Breast epithelium (tissue), 4 donors: ENCODE measurements around the gene HSPD1. TPM values are rescaled to one million over a fixed set of nuclear protein-coding genes. Genes with fewer than 3 reads are reported as not detected.

Experiments used
- DNase-seq, 2 donors: peaks; one replicate each; pipeline ENCODE4 v3.0.0-alpha.2; 2019; ENCODE audit warnings: low spot score in 2 of 2
- H3K27ac ChIP-seq, 2 donors: fragments of 200-600 bp; sonication (generic) in 1 of 2; one replicate each; pipeline ENCODE4 v1.5.1; 2016 to 2019; ENCODE audit warnings: mild to moderate bottlenecking in 1 of 2
- H3K27me3 ChIP-seq, 2 donors: fragments of 200-600 bp; sonication (generic) in 1 of 2; one replicate each; pipeline versions ENCODE4 v1.5.1 to v1.6.0; 2017 to 2019; ENCODE audit warnings: control low read depth in 1 of 2, mild to moderate bottlenecking in 1 of 2
- H3K36me3 ChIP-seq: fragments of 200-600 bp; one replicate; pipeline ENCODE4 v1.5.1; 2019
- H3K4me1 ChIP-seq, 2 donors: fragments of 200-600 bp; sonication (generic); one replicate each; pipeline ENCODE4 v1.5.1; 2016 to 2019; ENCODE audit warnings: control low read depth in 1 of 2
- H3K4me3 ChIP-seq, 3 donors: fragments of 200-600 bp; sonication (generic); 1 replicate in 2 of 3; 2 replicates in 1 of 3; pipeline ENCODE4 v1.5.1; 2016 to 2019; ENCODE audit warnings: mild to moderate bottlenecking in 3 of 3, moderate library complexity in 2 of 3
- H3K9me3 ChIP-seq, 2 donors: fragments of 200-600 bp; sonication (generic) in 1 of 2; one replicate each; pipeline ENCODE4 v1.5.1; 2016 to 2019; ENCODE audit warnings: control low read depth in 1 of 2
- CTCF ChIP-seq, 3 donors: fragments of 450-650 bp; IDR thresholded peaks; one replicate each; pipeline ENCODE4 v1.5.1; 2016 to 2017; ENCODE audit warnings: antibody characterized with exemption in 3 of 3, mild to moderate bottlenecking in 3 of 3, moderate library complexity in 3 of 3
- POLR2A ChIP-seq: fragments of 450-650 bp; IDR thresholded peaks from one replicate; pipeline ENCODE4 v1.6.1; 2016; ENCODE audit warnings: antibody characterized with exemption, mild to moderate bottlenecking, moderate library complexity
- POLR2AphosphoS5 ChIP-seq, 3 donors: sonication (generic); formaldehyde crosslinking; IDR thresholded peaks; one replicate each; pipeline ENCODE4 v1.6.1; 2017; ENCODE audit warnings: antibody characterized with exemption in 3 of 3
- intact Hi-C: fragments of 100-400 bp; cut with DNase I; formaldehyde crosslinking; loops from one replicate; pipeline ENCODE4 v1.15.1; 2023; ENCODE audit warnings: low total_unique reads
- total RNA-seq, 3 donors: library from RNA; depleted of rRNA; stranded (reverse); fragments of >200 nt; gene quantifications; one replicate each; pipeline ENCODE4 v1.1.0, GENCODE V29; 2016

The HSPD1 gene
- total RNA-seq, 3 donors from 2014 or later, result 108 to 227 (median 205) TPM

- Histone ChIP-seq H3K36me3 (no peaks in the 10 kb centered on the region), H3K27ac (no peak overlapping the region), H3K4me1 (no peaks in the 10 kb centered on the region), H3K9me3 (no peaks in the 10 kb centered on the region), H3K4me3 (no peak overlapping the region), H3K27me3 (no peaks in the 10 kb centered on the region)
- intact Hi-C loops, result no loop called here
- TF ChIP-seq POLR2A, result no peak
- no peak for TF ChIP-seq POLR2AphosphoS5 (IDR thresholded peaks at IDR 0.05)
- no peak for TF ChIP-seq CTCF (IDR thresholded peaks at IDR 0.05)
- DNase-seq, result no peak
These were observed 35.5 kb downstream of the HSPD1 start for GRCh38 chr2:197464175-197464574.

GRCh38 chr2:197461057-197461456 is 38.6 kb downstream of the HSPD1 start:
- intact Hi-C loops, result no loop called here
- H3K36me3 ChIP-seq, result no peaks in the 10 kb centered on the region
- DNase-seq, result no peak
- H3K27me3 ChIP-seq, result no peaks in the 10 kb centered on the region
- no peak overlapping the region for H3K27ac ChIP-seq
- TF ChIP-seq CTCF (IDR thresholded peaks at IDR 0.05) (no peak), POLR2AphosphoS5 (IDR thresholded peaks at IDR 0.05) (no peak), POLR2A (no peak)
- no peak overlapping the region for H3K4me3 ChIP-seq
- H3K9me3 ChIP-seq, result no peaks in the 10 kb centered on the region
- H3K4me1 ChIP-seq, result no peaks in the 10 kb centered on the region

- intact Hi-C loops, result no loop called here
- Histone ChIP-seq H3K4me1 (no peaks in the 10 kb centered on the region), H3K27ac (no peak overlapping the region), H3K9me3 (no peaks in the 10 kb centered on the region), H3K4me3 (no peak overlapping the region), H3K36me3 (no peaks in the 10 kb centered on the region), H3K27me3 (no peaks in the 10 kb centered on the region)
- no peak for TF ChIP-seq CTCF (IDR thresholded peaks at IDR 0.05)
- TF ChIP-seq POLR2AphosphoS5 (IDR thresholded peaks at IDR 0.05), result no peak
- no peak for TF ChIP-seq POLR2A
- no peak for DNase-seq
These were observed 39.0 kb downstream of the HSPD1 start for GRCh38 chr2:197460649-197461048.

GRCh38 chr2:197455428-197455827 is 44.2 kb downstream of the HSPD1 start:
- peaks cover 0 to 7% of the 10 kb centered on the region in 2 donors for H3K4me1 ChIP-seq
- H3K9me3 ChIP-seq, result no peaks in the 10 kb centered on the region
- no peaks in the 10 kb centered on the region for H3K36me3 ChIP-seq
- no peak for DNase-seq
- H3K27ac ChIP-seq, result no peak overlapping the region
- H3K27me3 ChIP-seq, result no peaks in the 10 kb centered on the region
- intact Hi-C loops, result no loop called here
- TF ChIP-seq CTCF (IDR thresholded peaks at IDR 0.05) (no peak), POLR2A (no peak), POLR2AphosphoS5 (IDR thresholded peaks at IDR 0.05) (no peak)
- no peak overlapping the region for H3K4me3 ChIP-seq

- Histone ChIP-seq H3K27me3 (no peaks in the 10 kb centered on the region), H3K4me1 (peaks cover 0 to 7% of the 10 kb centered on the region in 2 donors), H3K9me3 (no peaks in the 10 kb centered on the region), H3K36me3 (no peaks in the 10 kb centered on the region), H3K4me3 (peak overlapping the region in 2 of 3 donors; percentile 90 to 93), H3K27ac (peak overlapping the region in 1 of 2 donors; percentile 100)
- no peak for TF ChIP-seq POLR2A
- TF ChIP-seq POLR2AphosphoS5 (IDR thresholded peaks at IDR 0.05), result no peak
- TF ChIP-seq CTCF (IDR thresholded peaks at IDR 0.05), result no peak
- no peak for DNase-seq
- intact Hi-C loops, result no loop called here
These were observed 44.7 kb downstream of the HSPD1 start for GRCh38 chr2:197454923-197455322.
